Activated naive CD4-positive, alpha-beta T cell treated with anti-CD3 and anti-CD28 coated beads, Interleukin-2, amount 50 U/mL, for 16 hours (primary cell): Measurements from ENCODE around the gene DAP3.
"Not testable (repeated sequence)": the region's sequence is repeated elsewhere in the genome, so short reads cannot be mapped to it uniquely, and the experiment has no call there.

Experiments
- DNase-seq: peaks from one replicate; pipeline ENCODE4 v3.0.0-alpha.2; 2020

Gene DAP3

GRCh38 chr1:155687705-155688323, 1.1 kb upstream of the DAP3 start:
- not testable (repeated sequence) for DNase-seq

- DNase-seq: peak; percentile 93
These were observed 389 bp upstream of the DAP3 start, which contains the start of gene YY1AP1 for GRCh38 chr1:155688324-155689080. YY1AP1 (minus strand) TSS chr1:155688774; CDS start chr1:155680436, 8,338 bp downstream.

- DNase-seq: no peak
These were observed 3.2 kb downstream of the DAP3 start for GRCh38 chr1:155691992-155692528.

GRCh38 chr1:155694167-155694566, 5.3 kb downstream of the DAP3 start:
- no peak for DNase-seq

GRCh38 chr1:155695072-155695471, 6.2 kb downstream of the DAP3 start:
- no peak for DNase-seq

- no peak for DNase-seq
These were observed 6.7 kb downstream of the DAP3 start for GRCh38 chr1:155695608-155696007.

- no peak for DNase-seq
These were observed 7.6 kb downstream of the DAP3 start for GRCh38 chr1:155696524-155696923.

- DNase-seq: no peak
These were observed 8.2 kb downstream of the DAP3 start for GRCh38 chr1:155697046-155697445.

- DNase-seq: not testable (repeated sequence)
These were observed 8.7 kb downstream of the DAP3 start for GRCh38 chr1:155697616-155698015.

GRCh38 chr1:155698382-155699038, 9.6 kb downstream of the DAP3 start:
- DNase-seq: no peak

GRCh38 chr1:155699062-155699461, 10.2 kb downstream of the DAP3 start:
- DNase-seq: not testable (repeated sequence)

GRCh38 chr1:155701675-155702074, 12.8 kb downstream of the DAP3 start:
- not testable (repeated sequence) for DNase-seq

- no peak for DNase-seq
These were observed 14.3 kb downstream of the DAP3 start for GRCh38 chr1:155703216-155703615.

GRCh38 chr1:155704414-155704813, 15.5 kb downstream of the DAP3 start:
- DNase-seq: not testable (repeated sequence)

GRCh38 chr1:155706139-155706538, 17.2 kb downstream of the DAP3 start:
- DNase-seq: no peak

GRCh38 chr1:155709391-155709790, 20.5 kb downstream of the DAP3 start:
- DNase-seq: no peak

GRCh38 chr1:155711457-155711856, 22.6 kb downstream of the DAP3 start:
- DNase-seq: not testable (repeated sequence)

GRCh38 chr1:155712636-155713035, 23.7 kb downstream of the DAP3 start:
- not testable (repeated sequence) for DNase-seq

GRCh38 chr1:155713075-155713474, 24.2 kb downstream of the DAP3 start:
- no peak for DNase-seq

- DNase-seq: not testable (repeated sequence)
These were observed 26.2 kb downstream of the DAP3 start for GRCh38 chr1:155715056-155715455.

- no peak for DNase-seq
These were observed 26.9 kb downstream of the DAP3 start for GRCh38 chr1:155715777-155716176.

GRCh38 chr1:155717041-155717440, 28.1 kb downstream of the DAP3 start:
- no peak for DNase-seq

- DNase-seq: not testable (repeated sequence)
These were observed 29.7 kb downstream of the DAP3 start for GRCh38 chr1:155718524-155719115.
